Brain pericyte (primary cell): ENCODE results near the gene CLDN8.

Source experiments
- DNase-seq: peaks from one replicate; pipeline ENCODE4 v3.0.0-alpha.2; 2012; ENCODE audit warnings: low read depth, low spot score

CLDN8 gene

DNA sequence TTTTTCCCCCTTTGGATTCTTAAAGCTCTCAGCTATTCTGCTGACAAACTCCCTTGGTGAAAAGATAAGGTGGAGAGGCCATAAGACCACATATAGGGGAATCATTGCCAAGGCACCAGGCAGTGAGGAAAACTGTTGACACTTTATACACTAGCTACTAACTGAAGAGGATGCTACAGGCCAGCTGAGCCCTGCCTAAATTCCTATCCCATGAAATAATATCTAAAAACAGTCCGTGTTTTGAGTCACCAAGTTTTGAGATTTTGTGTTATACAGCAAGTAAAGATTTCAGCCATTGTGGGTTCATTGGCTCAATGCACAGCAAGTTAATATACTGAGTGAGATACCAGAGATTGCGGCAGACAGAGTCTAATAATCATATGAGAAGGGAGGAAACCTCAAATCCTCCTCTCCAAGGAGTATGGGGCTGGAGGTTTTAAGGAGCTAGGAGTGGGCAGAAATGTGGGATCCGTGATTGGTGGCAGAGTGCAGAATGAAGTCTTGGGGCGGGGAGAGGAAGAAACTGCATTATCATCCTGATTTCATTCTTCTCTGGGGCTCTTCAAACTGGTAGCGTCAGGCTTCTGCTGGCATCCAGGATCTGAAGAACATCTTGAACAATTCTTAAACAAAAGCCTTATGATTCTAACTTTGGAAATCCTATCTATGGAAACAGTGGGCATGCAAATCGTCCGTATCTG is 9.2 kb downstream of the CLDN8 start:
- DNase-seq, result no peak

- DNase-seq, result no peak
These were observed 15.9 kb downstream of the CLDN8 start for GRCh38 chr21:30200000-30200399.

- DNase-seq, result no peak
These were observed 21.1 kb downstream of the CLDN8 start for GRCh38 chr21:30194701-30195299.

DNA sequence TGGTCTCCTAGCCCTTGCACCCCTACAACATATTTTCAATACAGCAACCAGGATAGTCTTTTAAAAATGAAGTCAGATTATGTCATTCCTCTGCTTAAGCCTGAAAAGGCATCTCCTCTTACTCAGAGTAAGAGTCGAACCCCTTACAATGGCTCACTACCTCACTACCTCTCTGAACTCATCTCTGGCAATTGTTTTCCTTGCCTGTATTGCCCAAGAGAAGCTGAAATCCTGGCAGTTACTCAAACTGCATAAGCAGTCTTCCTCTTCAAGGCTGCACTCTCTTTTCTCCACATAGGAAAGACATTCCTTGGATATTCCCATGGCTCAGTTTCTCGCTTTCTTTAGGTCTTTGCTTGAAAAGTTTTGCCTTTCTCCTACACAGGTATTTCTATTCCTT is 22.7 kb downstream of the CLDN8 start:
- no peak for DNase-seq

DNA sequence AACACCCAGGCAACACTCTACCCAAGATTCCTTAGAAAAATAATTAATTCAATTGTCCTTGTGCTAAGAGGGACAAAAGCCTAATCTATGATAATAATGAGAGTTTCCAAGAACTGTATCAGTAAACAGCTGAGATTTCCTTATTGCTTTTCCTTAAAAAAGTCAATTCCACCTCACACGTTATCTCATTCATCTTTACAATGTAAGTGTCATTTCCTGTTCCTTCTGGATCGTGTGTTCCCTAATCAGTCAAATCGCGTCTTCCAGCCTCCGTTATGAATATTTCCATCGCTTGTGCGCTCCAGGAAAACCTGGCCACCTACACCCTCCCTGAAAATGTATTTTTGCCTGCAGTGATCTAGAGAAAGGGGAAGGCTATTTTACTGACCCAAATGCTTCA is 25.3 kb downstream of the CLDN8 start:
- no peak for DNase-seq

GRCh38 chr21:30189773-30190172 is 26.1 kb downstream of the CLDN8 start:
- no peak for DNase-seq

- no peak for DNase-seq
These were observed 29.7 kb downstream of the CLDN8 start for GRCh38 chr21:30186242-30186641.

- no peak for DNase-seq
These were observed 47.8 kb downstream of the CLDN8 start for GRCh38 chr21:30168086-30168485.

DNA sequence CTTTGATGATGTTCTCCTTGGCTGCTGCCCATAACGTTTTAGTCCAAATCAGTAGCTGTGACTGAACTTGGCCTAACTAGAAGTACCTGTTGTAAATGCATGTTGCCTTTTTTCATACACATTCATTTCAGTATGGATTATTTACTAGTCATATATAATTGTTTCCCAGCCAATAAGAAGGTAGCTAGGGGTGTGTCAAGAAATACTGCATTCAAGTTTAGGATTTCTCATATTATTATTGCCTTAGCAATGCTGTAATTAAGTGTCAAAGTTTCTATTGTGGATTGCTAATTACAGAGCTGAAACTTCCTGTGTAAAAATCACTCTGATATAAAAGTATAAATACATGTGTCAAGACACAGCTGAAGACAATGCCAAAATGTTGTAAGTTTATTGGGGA is 49.2 kb downstream of the CLDN8 start, which contains the start of gene CLDN17:
TSS of gene CLDN17 (minus strand) at position 101 of the 400 bp plus-strand sequence. CDS start 188 bp downstream, outside the sequence.
- no peak for DNase-seq

GRCh38 chr21:30166171-30166570 is 49.7 kb downstream of the CLDN8 start:
- no peak for DNase-seq

- no peak for DNase-seq
These were observed 51.1 kb downstream of the CLDN8 start for GRCh38 chr21:30164796-30165195.
